ENCODE measurements around the gene DDAH2. TPM values are rescaled to one million over a fixed set of nuclear protein-coding genes. Genes with fewer than 3 reads are reported as not detected.

The DDAH2 gene
- total RNA-seq, 4 donors from 2014 or later, result 78.3 to 148 (median 107) TPM

GRCh38 chr6:31765910-31766794 lies 37.1 kb upstream of the DDAH2 start:
- DNase-seq, result no peak
- Histone ChIP-seq H3K27me3 (no peaks in the 10 kb centered on the region), H3K4me3 (peak overlapping the region in 2 of 4 donors; percentile 6 to 19), H3K27ac (no peak overlapping the region), H3K9me3 (no peaks in the 10 kb centered on the region), H3K36me3 (no peaks in the 10 kb centered on the region), H3K4me1 (peaks cover 0 to 15% (median 8%) of the 10 kb centered on the region in 4 donors)
- in situ Hi-C loops (cut with MboI; ENCODE audit: low pct_ligation_motif_present in 1 of 4, low pct_unique_long_range_greater_than_20kb in 1 of 4, low sequenced_read_pairs in 3 of 4), result loop anchor here in 2 of 4 donors (5.0 to 10.0 kb wide), 2 partner anchors 79 to 81 kb away; partner anchors contain the start of gene LY6G5C (in 1 of the 2)
- intact Hi-C loops (cut with DNase I; ENCODE audit: low total_unique reads), result no loop called here
- no peak for TF ChIP-seq POLR2A (IDR thresholded peaks at IDR 0.05)
- TF ChIP-seq EP300 (IDR thresholded peaks at IDR 0.05; ENCODE audit: low read depth), result no peak
- TF ChIP-seq POLR2AphosphoS5 (IDR thresholded peaks at IDR 0.05), result no peak
- TF ChIP-seq CTCF (IDR thresholded peaks at IDR 0.05), result no peak
- 52 to 67% methylated on average over 11 to 42 of the region's 42 CpGs for WGBS, 2 donors (ENCODE audit: low coverage in 1 of 2)

- 85 to 86% methylated on average over 5 to 9 of the region's 9 CpGs for whole genome bisulfite sequencing, 2 donors (ENCODE audit: low coverage in 1 of 2)
- no peak overlapping the region for H3K27ac ChIP-seq
- no peaks in the 10 kb centered on the region for H3K36me3 ChIP-seq
- no peaks in the 10 kb centered on the region for H3K27me3 ChIP-seq
- TF ChIP-seq POLR2A (IDR thresholded peaks at IDR 0.05), result no peak
- TF ChIP-seq POLR2AphosphoS5 (IDR thresholded peaks at IDR 0.05), result no peak
- TF ChIP-seq EP300 (IDR thresholded peaks at IDR 0.05; ENCODE audit: low read depth), result no peak
- no peak for TF ChIP-seq CTCF (IDR thresholded peaks at IDR 0.05)
- no peak for DNase-seq
- no peaks in the 10 kb centered on the region for H3K9me3 ChIP-seq
- H3K4me3 ChIP-seq, result no peak overlapping the region
- H3K4me1 ChIP-seq, result peaks cover 0 to 15% (median 6%) of the 10 kb centered on the region in 4 donors
- in situ Hi-C loops (cut with MboI; ENCODE audit: low pct_ligation_motif_present in 1 of 4, low pct_unique_long_range_greater_than_20kb in 1 of 4, low sequenced_read_pairs in 3 of 4) (loop anchor here in 2 of 4 donors (5.0 to 10.0 kb wide), 2 partner anchors 78 to 81 kb away; partner anchors contain the start of gene LY6G5C (in 1 of the 2)), intact Hi-C loops (cut with DNase I; ENCODE audit: low total_unique reads) (no loop called here)
Observed at GRCh38 chr6:31765559-31765909, 36.4 kb upstream of the DDAH2 start.

- Histone ChIP-seq H3K9me3 (no peaks in the 10 kb centered on the region), H3K27ac (no peak overlapping the region), H3K4me1 (peaks cover 0 to 10% (median 0%) of the 10 kb centered on the region in 4 donors), H3K4me3 (no peak overlapping the region), H3K36me3 (no peaks in the 10 kb centered on the region), H3K27me3 (no peaks in the 10 kb centered on the region)
- no peak for TF ChIP-seq POLR2AphosphoS5 (IDR thresholded peaks at IDR 0.05)
- no peak for TF ChIP-seq POLR2A (IDR thresholded peaks at IDR 0.05)
- TF ChIP-seq CTCF (IDR thresholded peaks at IDR 0.05), result no peak
- no peak for TF ChIP-seq EP300 (IDR thresholded peaks at IDR 0.05; ENCODE audit: low read depth)
- DNase-seq, result no peak
- intact Hi-C loops (cut with DNase I; ENCODE audit: low total_unique reads) (no loop called here), in situ Hi-C loops (cut with MboI; ENCODE audit: low pct_ligation_motif_present in 1 of 4, low pct_unique_long_range_greater_than_20kb in 1 of 4, low sequenced_read_pairs in 3 of 4) (loop anchor here in 1 of 4 donors (10.0 kb wide), 1 partner anchor 79 kb away; the partner anchor contains the start of gene LY6G5C)
- 60 to 75% methylated on average over 1 to 4 of the region's 4 CpGs for WGBS, 2 donors (ENCODE audit: low coverage in 1 of 2)
Observed at GRCh38 chr6:31764198-31764597, 35.1 kb upstream of the DDAH2 start.

- H3K27ac ChIP-seq, result no peak overlapping the region
- no peaks in the 10 kb centered on the region for H3K36me3 ChIP-seq
- H3K4me3 ChIP-seq, result no peak overlapping the region
- no peaks in the 10 kb centered on the region for H3K9me3 ChIP-seq
- peaks cover 0 to 10% (median 0%) of the 10 kb centered on the region in 4 donors for H3K4me1 ChIP-seq
- in situ Hi-C loops (cut with MboI; ENCODE audit: low pct_ligation_motif_present in 1 of 4, low pct_unique_long_range_greater_than_20kb in 1 of 4, low sequenced_read_pairs in 3 of 4), result loop anchor here in 1 of 4 donors (10.0 kb wide), 1 partner anchor 79 kb away; the partner anchor contains the start of gene LY6G5C
- 17 to 24% methylated on average over 1 of the region's 1 CpG for WGBS, 2 donors (ENCODE audit: low coverage in 1 of 2)
- DNase-seq, result no peak
- H3K27me3 ChIP-seq, result no peaks in the 10 kb centered on the region
- intact Hi-C loops (cut with DNase I; ENCODE audit: low total_unique reads), result no loop called here
- TF ChIP-seq EP300 (IDR thresholded peaks at IDR 0.05; ENCODE audit: low read depth), result no peak
- no peak for TF ChIP-seq CTCF (IDR thresholded peaks at IDR 0.05)
- no peak for TF ChIP-seq POLR2A (IDR thresholded peaks at IDR 0.05)
- TF ChIP-seq POLR2AphosphoS5 (IDR thresholded peaks at IDR 0.05), result no peak
Observed at GRCh38 chr6:31763619-31763940, 34.5 kb upstream of the DDAH2 start.

Data from transverse colon (tissue), 4 donors.